HG02840 (cell line): Measurements from ENCODE around the gene DGKZ.

Experiments
- ATAC-seq: cut with Tn5 transposase; IDR thresholded peaks from one replicate; pipeline ENCODE4 v1.9.1; 2021; ENCODE audit warnings: mild to moderate bottlenecking, moderate library complexity, moderate number of reproducible peaks; ENCODE audit not compliant: unreplicated experiment, low FRiP score

DGKZ gene

DNA sequence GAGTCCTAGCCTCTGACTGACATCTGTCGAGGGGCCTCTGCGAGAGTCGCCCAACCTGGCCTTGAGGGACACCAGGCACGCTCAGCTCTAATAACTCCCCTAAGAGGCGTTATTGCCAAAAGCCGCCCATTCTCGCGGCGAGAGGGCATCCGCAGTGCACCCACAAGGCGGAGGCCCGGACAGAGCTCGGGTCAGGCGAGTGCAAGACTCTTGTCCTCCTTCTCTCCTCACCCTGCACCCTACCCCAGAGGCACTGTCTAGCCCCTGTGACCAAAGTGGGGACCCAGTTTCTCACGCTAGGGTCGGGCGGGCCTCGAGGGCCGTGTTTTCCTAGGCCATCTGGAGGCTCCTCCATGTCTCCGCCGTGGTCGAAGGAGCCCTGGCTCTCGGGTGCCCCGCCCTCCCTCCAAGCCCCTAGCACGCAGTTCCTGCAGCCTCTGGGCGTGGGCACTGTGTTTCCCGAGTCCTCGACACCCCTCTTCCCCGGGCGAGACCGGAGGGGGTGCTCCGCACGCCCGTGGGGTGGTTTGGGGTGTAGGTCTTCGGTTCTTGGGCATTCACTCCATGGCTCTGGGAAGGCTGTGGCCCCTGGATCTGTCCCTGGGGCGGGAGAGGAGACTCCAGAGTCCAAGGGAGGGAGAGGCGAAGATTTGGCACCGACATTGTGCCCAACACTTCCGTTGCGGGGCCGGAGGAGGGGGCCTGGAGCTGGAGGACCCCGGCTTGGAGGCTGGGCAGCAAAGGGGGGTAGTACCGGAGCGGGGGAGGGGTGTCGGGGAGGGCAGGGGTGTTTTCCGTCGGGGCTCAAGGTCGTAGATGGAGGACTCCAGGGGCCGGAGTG, 43.3 kb downstream of the DGKZ start:
- ATAC-seq, result no peak

DNA sequence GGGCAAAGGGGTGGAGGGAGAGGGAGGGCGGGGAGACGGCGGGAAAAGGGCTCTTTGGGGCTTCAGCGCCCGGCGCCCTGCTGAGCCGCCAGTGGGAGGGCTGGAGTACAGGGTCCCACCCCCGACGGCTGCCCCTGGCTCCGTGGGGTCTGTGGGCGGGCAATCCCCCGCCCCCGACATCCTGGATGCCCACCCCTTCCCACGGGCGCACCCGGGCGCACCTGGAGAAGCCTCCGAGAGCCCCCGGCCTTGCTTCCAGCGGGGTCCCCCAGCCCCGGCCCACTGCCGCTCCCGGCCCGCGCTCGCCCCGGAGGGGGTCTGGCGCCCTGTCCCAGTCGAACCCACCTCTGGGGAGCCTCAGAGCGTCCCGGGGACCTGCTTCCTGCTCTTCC, 43.9 kb downstream of the DGKZ start:
- ATAC-seq, result no peak

DNA sequence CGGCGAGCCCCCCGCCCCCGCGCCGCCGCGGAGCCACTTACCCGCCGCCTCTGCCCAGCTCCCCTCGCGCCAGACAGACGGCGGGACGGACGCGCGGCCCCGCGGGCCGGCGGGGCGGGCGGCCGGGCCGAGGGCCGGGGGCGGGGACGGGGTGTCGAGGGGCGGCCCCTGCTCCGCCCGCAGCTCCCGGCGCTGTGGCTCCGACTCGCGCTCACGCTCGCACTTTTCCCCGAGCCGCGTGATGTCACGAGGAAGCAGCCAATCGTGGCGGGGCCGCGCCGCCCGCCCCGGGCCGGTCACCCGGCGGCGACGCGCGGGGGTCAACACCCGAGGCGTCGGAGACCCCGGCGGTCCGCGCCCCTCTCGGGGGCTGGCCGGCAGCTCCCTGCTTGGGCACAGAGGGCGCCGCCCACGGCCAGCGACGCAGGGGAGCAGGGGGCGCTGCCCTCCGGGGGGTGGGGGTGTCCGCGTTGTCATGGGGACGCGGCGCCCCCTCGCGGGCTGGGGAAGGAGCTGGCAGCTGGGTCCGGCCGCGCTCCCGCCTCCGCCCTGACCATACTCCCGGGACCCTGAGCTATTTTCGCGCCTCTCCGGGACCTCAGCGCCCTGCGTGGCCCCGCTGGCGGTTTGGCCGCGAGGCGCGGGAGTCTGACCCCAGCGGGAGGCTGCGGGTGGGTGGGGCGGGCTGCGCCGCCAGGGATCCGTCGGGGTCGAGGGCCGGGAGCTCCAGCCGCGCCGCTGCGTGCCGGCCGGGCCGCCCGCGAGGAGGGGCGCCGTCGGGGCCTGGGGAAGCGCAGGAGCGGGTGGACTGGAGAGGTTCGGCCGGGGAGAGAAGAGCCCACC, 44.5 kb downstream of the DGKZ start, which contains the start of gene CHRM4:
Gene CHRM4 (minus strand): TSS at position 199 of the 843 bp plus-strand sequence. CDS start 5,219 bp downstream, outside the sequence.
- no peak for ATAC-seq

DNA sequence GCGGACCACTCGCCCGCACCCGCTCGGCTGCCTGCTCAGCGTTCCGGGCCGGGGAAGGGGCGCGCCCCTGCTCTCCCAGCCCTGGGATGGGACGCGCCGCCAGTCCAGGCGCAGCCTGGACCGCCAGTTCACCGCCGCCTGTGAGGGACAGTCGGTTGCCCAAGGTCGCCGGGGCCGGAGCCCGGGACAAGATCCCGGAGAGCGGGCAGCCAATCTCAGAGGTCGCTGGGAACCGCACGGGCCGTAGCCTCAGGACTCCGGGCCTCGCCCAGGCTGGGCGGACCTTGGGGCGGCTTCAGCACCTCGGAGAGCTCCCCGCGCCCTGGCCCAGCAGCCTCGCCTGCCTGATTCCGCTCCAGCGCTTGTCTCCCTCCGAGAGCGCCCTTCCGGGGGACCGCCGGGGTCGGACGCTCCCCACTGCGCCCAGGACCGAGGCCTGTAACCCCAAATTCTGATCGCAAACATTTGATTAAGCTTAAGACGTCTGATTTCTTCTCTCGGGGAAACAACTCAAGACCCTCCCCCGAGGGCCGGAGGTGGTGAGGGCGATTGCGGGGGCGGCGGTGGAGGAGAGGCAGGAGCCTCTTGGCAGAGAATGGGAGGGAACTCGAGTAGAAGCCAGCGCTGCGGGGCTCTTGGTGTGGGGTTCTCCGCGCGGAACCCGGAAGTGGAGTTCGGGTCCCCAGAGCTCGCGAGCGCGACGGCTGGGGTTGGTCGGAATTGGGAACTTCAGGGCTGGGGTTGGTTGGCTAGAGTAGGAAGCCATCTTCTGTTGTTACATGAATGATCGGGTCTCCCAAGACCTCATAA, 45.4 kb downstream of the DGKZ start:
- no peak for ATAC-seq

DNA sequence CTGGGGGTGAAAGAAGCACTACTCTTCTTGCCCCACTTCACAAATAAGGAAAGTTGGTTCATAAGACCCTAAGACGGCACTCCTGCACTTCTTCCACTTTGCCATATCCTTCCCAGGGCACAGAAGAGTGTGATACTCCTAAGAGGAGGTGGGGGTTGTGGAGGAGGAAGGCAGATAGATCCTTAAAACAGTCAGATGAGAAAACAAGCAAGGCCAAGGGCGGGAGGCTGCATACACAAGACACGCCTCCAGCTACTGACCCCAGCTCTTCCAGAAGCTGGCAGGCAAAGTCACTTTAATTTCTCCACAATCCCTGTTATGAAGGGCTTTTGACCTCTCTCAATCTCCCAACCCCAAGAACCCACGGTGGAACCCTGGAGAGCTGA, 46.0 kb downstream of the DGKZ start:
- no peak for ATAC-seq

DNA sequence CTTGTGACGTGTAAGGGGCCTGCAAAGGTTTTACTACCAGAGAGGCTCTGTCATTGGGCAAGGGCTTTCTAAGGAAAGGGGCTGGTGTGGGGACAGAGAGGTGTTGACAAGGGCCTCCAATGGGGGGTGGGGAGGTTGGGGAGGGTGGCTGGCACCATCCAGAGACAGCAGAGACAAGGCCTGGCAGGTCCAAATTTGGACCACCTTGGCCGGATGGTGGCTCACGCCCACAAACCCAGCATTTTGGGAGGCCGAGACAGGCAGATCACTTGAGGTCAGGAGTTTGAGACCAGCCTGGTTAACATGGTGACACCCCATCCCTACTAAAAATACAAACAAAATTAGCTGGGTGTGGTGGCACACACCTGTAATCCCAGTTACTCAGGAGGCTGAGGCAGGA, 46.5 kb downstream of the DGKZ start:
- ATAC-seq, result no peak

DNA sequence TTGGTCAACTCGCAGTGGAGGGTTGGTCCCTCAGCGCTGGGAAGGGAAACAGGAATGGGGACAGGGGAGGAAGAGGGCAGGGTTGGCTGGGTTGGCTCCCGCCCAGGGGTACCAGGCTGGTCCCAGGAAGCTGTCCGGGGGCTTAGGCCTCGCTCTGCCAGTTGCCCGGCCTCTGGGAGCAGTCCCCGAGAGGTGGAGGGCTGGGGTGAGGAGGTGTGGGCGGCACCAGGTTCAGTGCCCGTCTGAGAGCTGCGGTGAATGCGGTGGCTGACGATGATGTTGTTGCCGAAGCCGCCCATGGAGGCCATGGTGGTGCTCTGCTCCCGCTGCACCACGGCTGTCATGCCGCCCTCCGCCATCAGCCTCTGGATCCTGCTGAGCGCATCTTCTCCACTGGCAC, 50.3 kb downstream of the DGKZ start:
- no peak for ATAC-seq

DNA sequence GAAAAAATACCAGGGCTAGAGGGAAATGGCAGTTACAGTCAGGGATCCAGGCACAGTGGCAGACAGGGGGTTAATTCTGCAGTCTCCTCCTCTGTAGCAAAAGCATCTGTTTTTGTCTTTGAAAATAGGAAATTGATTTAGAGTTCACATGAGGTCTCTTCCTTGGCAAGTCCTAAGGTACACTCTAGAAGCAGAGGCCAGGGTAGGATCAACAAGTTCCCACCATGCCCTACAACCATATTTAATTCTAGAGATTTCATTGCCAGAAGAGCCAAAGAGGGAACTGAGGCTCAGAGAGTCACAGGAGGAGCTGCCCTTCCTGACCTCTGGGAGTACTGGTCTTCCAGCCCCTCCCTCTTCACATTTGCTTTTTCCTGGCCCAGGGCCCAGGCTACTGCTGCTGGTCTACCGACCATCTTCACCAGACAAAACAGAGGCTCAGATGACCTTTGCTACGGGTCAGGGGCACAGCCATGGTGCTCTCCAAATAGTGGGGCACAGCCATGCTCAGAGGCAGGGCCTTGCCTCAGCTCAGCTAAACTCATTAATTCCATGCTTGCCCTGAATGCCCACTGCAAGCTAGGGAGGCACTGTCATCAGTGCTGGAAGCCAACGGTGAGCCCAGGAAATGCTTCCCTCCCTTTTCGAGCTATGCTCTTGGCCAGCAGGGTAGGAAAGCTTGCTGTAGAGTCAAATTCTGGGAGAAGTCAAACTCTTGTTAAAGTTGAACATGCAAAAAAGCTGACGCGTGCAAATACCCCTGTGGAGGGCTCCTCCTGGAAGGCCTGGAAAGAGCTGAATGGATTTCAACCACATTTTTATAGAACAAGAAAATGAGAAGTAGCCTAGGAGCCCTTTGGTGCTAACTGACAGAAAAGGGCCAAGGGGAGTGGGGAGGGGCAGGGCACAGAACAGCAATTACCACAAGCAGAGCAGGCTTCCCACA, 56.0 kb downstream of the DGKZ start:
- no peak for ATAC-seq

DNA sequence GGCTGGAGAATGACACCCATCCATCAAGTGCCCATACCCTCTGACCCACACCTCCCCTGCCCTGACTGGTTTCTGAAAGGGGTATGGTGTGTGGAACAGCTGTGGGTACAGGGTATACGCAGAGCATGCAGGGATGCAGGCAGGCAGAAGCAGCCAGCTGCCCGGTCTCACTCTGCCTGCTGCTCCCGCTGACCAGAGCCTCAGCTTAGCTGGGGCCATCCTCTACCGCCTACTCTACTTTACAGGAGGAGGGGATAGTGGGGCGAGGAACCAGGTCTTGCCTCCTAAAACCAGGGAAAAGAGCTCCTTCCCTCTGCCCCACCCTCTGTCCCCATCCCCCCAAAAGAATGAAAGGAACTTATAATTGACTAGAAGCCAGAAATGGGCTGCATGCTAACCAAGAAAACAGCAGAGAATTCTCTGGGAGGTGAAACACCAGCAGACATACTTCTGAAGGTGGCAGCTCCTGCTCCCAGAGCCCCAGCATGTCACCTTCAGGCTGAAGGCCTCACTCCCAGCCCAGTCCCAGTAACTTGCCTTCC, 57.3 kb downstream of the DGKZ start:
- ATAC-seq, result no peak

DNA sequence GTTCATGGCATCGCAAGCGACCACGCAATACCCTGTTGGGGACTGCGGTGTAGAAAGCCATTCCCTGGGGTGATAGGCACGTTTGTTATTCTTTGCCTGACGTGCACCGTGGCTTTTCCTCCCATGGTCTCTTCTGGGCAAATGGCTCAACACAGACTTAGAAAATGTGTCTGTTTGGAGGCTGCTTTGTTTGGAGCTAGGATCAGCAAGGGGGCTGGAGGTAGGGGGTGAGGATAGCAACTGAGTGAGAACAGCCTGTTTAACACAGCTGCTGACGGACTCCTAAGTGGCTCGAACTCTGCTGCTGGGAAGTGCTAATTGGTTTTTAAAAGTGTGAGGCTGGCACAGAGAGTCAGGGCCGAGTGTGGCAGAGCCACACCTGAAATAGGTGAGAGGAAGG, 60.4 kb downstream of the DGKZ start:
- no peak for ATAC-seq

DNA sequence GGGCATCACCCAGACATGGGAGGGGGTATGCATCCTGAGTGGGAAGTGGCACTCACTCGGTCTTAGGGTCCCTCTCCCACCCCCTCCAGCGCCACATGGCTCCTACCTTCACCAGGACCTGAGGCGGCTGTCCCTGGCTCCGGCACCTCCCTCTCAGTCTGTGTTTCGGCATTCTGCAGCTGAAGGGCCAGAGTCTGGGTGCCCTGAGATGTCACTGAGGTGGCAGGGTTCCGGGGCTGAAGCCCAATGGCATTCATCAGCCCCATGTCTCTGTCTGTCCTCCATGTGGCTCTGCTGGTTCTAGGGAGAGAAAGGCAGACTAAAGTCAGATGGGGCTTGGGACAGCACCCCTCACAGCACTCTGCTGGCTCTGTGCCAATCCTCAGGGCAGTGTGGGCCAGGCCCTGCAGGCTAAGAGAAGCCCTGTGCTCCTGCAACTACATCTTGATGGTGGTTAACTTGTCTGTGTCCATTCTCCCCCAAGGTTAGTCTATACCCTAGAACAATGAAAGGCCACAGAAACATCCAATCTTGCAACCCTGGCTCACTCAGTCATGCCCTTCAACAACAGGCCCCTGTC, 61.2 kb downstream of the DGKZ start:
- no peak for ATAC-seq

DNA sequence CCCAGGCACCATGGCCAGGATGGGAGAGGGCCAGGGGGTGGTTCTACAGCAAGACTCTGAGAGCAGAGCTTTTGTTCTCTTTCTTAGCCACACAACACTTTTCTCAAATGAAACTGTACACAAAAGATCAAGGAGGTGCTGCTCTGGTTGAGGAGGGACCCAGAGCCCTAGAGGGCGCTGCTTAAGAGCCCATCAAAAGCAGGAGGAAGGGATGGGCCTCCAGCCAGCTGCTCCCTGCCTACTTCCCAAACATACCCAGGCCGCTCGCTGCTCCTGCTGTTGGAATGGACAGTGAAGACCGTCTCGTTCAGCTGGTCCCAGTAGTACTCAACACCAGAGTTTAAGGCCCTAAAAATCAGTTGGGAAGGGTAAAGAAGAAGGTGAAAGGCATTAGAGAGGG, 62.8 kb downstream of the DGKZ start:
- no peak for ATAC-seq

DNA sequence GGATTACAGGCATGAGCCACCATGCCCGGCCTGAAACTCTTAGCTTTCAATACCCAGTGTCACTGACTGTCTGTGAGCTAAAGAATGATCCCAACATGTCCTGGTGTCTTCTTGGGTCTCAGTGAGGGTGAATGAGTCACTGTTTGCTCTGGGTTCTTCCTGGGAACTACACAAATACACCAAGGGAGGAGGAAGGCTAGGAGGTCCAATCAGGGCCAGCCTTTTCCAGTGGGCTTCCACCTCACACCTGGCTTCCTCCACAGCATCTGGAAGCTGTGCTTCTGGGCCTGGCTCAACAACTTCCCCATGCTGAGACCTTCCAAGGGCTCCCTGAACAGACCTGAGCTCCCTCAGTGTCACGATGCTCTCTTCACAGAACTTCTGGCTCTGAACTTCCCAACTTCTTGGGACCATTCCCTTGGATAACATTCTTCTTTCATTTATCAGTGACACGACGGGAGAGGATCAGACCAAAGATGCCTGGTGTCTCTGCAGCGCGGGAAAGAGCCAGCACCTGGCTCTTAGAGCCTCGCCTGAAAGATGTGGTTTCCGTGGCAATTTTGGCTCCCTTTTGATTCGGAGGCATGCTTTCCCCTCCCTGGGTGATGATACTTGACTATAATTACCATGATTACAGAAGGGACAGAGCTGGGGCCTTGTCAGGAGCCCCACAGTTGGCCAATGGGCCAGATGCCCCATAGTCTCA, 66.7 kb downstream of the DGKZ start:
- ATAC-seq, result no peak

DNA sequence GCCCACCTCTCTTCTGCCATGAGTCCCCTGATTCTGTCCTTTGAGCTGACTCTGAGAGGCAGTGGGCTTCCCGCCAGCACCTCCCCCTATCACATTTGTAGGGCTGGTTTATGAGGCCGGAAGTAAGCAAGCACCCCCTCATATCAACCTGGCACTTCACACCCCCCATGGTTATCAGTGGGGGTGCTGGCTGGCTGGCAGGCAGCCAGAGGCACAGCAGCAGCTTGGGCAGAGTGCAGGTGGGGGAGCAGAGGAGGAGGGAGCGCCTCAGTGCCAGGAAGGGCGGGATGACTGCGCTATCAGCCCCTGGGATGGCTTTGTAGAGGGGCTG, 67.2 kb downstream of the DGKZ start:
- ATAC-seq, result no peak

DNA sequence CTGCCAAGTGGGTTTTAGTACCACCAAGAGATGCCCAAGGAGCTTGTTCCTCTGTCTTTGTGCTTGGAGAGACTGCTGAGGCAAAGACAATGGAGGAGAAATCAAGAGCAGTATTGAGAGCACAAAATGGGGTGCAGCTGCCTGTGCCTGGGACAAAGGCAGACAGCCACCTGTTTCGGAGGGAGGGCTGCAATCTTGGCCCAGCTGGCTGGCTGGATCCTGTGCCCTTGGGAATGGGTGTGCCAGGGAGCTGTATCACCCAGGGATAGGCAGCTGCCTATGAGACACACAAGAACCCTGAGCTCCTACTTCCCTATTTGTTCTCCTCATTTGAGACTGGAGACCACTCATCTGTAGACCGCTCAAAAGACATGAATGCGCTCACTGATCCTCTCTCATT, 67.6 kb downstream of the DGKZ start:
- no peak for ATAC-seq

DNA sequence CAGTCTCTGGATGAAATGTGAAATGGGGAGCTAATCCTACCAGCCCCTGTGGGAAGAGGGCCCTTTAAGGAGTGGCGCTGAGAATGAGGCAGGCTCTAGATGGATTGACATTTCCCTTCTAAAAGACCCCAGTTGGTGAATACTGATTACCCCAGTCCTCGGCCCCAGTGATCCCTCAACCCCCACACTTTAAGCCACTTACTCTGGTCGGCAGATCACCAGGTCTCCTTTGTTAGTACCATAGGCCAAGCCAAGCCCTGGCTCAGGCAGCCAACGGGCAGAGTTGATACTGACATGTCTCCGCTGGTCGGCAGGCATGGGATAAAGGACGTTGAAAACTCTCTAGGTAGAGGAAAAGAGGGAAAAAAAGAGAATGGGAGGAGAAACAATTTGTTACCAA, 70.4 kb downstream of the DGKZ start:
- ATAC-seq, result no peak

DNA sequence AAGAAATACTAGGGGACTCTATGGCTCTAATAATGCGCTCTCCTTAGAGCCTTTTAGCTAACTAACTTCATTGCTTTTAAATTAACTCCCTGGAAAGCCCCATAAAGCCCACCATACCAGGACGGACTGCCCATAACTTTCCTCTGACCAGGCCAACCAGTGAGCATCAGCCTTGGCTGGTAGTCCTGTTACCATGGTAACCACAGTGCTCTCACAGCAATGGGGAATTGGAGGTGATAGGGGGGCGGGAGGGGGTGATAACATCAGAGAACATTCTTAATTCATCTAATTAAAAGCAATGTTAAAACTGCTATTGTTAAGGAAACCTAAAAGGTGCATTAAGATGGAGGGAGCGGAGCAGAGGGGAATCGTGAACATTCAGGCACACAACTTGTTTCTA, 71.5 kb downstream of the DGKZ start:
- ATAC-seq, result no peak

DNA sequence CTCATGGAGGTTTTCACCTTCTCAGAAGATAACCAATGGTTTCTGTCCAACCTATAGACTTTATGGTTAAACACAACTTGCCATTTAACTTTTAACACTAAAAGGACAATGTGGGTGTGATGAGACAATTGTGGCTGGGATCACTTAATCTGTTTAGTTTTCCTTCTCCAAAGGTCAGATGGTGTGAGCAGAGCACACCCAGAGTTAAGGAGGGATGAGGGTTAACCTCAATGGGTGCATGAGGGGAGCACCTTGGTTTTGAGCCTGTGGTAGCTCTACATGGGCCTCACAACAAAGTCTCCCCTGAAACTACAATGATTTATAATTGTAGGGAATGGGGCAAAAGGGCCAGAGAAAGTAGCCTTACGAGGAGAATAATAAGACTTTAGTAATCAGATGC, 73.2 kb downstream of the DGKZ start:
- no peak for ATAC-seq
